Kidney (tissue), 14 donors: ENCODE measurements around the gene LRRC28. TPM values are rescaled to one million over a fixed set of nuclear protein-coding genes. Genes with fewer than 3 reads are reported as not detected.

Experiments
- DNase-seq, 5 donors: peaks; one replicate each; pipeline ENCODE4 v3.0.0-alpha.2; 2013 to 2020
- FAIRE-seq: peaks from 2 replicates; lab custom pipeline; 2012; peaks lifted over from hg19 to GRCh38; lab: Jason Lieb, UNC
- H3K27ac ChIP-seq, 2 donors: one replicate each; pipeline ENCODE4 v1.7.0; 2013; ENCODE audit warnings: low read depth in 2 of 2, low read length in 2 of 2, inconsistent platforms in 1 of 2
- H3K27me3 ChIP-seq: one replicate; pipeline ENCODE4 v1.7.1; 2013; ENCODE audit warnings: low read length, inconsistent platforms; ENCODE audit not compliant: control insufficient read depth, insufficient read depth
- H3K36me3 ChIP-seq, 3 donors: one replicate each; pipeline versions ENCODE4 v1.7.0 to v1.7.1; 2013; ENCODE audit warnings: low read length in 3 of 3, control low read depth in 1 of 3, inconsistent platforms in 1 of 3; ENCODE audit not compliant: insufficient read depth in 3 of 3, control insufficient read depth in 2 of 3
- H3K4me1 ChIP-seq, 3 donors: one replicate each; pipeline versions ENCODE4 v1.7.0 to v1.7.1; 2013; ENCODE audit warnings: low read length in 3 of 3, inconsistent platforms in 1 of 3, low read depth in 1 of 3; ENCODE audit not compliant: control insufficient read depth in 2 of 3, insufficient read depth in 2 of 3
- H3K4me3 ChIP-seq, 3 donors: one replicate each; pipeline versions ENCODE4 v1.7.0 to v1.8.1; 2013; ENCODE audit warnings: low read length in 3 of 3, control low read depth in 1 of 3, inconsistent platforms in 1 of 3
- H3K9ac ChIP-seq, 3 donors: one replicate each; pipeline versions ENCODE4 v1.7.0 to v1.7.1; 2013; ENCODE audit warnings: low read length in 3 of 3, control low read depth in 1 of 3, inconsistent platforms in 1 of 3
- H3K9me3 ChIP-seq, 3 donors: one replicate each; pipeline versions ENCODE4 v1.7.0 to v1.7.1; 2013; ENCODE audit warnings: low read length in 3 of 3, control low read depth in 1 of 3, inconsistent platforms in 1 of 3; ENCODE audit not compliant: control insufficient read depth in 2 of 3, insufficient read depth in 1 of 3
- intact Hi-C: fragments of 100-400 bp; cut with DNase I; formaldehyde crosslinking; loops from one replicate; pipeline ENCODE4 v1.11.1; 2022
- polyA plus RNA-seq: library from polyadenylated mRNA; stranded (reverse); fragments of 350-450 nt; fragmentation: Illumina TruSeq; extraction: RNeasy Lipid Tissue Mini Kit (QIAGEN cat#74804); gene quantifications from one replicate; pipeline ENCODE4 v1.2.3, GENCODE V29; 2014; ENCODE audit warnings: low read depth, low replicate concordance; ENCODE audit not compliant: insufficient read depth
- total RNA-seq: library from RNA; stranded (reverse); fragmentation: NEBNext Ultra II Directional; extraction: Animal tissue kit (Norgen Biotek cat#: 25700); gene quantifications from one replicate; pipeline ENCODE4 v1.2.1, GENCODE V29; 2021
- TF ChIP-seq, protein P1 (sequence below): IDR thresholded peaks from 3 replicates; pipeline ENCODE4 v1.5.1; 2012; ENCODE audit warnings: mild to moderate bottlenecking, moderate library complexity, borderline replicate concordance; ENCODE audit not compliant: insufficient read depth; ENCODE audit errors: extremely low read depth
- donor health status: control.
- donor health status: control.
- donor health status: control.
- donor health status: control.
- donor health status: control.
- donor health status: DM: yes; HTN: yes; CAD: no.
- donor health status: Normal renal cell carcinoma (clear cell type).

LRRC28 gene
- total and polyA plus RNA-seq, 2 donors from 2014 or later = 25.5 to 34.7 TPM

DNA sequence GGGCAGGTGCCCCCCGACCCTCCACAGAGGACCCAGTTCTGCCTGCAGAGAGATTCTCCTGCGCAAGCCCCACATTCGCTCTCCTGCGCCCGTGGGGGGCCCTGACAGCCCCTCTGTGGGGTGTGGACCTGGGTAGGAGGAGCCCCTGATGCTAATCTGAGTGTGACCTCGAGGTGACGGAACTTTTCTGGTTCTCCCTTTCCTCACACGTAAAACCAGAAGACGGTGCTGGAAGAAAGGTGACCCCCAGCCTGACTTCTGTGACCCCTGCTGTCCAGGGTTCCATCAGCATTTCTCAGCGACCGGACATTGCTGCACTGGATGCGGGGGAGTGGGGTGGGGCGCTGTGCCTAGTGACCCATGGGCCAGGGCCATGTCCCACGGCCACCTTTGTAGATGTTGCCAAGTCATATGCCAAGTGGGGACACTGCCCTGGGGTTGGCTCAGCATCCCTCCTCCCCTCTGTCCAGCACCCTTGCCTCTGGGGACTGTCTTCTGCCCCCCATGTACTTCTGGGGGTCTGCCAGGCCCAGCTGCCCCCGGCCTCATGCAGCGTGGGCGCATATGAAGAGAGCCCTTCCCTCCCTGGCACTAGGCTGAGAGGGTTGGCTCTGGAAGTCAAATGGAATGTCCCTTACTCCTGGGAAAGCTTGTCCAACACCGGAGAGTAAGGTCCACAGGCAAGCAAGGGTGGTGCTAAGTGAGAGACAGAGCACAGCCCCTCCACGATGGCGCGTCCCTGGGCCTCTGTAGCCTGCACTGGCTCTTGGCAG, 185.4 kb downstream of the LRRC28 start:
- H3K27me3 ChIP-seq = no peaks in the 10 kb centered on the region
- H3K4me3 ChIP-seq = no peak overlapping the region
- no peak overlapping the region for H3K9ac ChIP-seq
- intact Hi-C loops = no loop called here
- FAIRE-seq (no peak), DNase-seq (peak in 2 of 5 donors; percentile 58 to 69)
- no peaks in the 10 kb centered on the region for H3K9me3 ChIP-seq
- peaks cover 0 to 47% (median 31%) of the 10 kb centered on the region in 3 donors for H3K4me1 ChIP-seq
- no peaks in the 10 kb centered on the region for H3K36me3 ChIP-seq
- TF ChIP-seq, protein P1, sequence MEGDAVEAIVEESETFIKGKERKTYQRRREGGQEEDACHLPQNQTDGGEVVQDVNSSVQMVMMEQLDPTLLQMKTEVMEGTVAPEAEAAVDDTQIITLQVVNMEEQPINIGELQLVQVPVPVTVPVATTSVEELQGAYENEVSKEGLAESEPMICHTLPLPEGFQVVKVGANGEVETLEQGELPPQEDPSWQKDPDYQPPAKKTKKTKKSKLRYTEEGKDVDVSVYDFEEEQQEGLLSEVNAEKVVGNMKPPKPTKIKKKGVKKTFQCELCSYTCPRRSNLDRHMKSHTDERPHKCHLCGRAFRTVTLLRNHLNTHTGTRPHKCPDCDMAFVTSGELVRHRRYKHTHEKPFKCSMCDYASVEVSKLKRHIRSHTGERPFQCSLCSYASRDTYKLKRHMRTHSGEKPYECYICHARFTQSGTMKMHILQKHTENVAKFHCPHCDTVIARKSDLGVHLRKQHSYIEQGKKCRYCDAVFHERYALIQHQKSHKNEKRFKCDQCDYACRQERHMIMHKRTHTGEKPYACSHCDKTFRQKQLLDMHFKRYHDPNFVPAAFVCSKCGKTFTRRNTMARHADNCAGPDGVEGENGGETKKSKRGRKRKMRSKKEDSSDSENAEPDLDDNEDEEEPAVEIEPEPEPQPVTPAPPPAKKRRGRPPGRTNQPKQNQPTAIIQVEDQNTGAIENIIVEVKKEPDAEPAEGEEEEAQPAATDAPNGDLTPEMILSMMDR = no peak
- peak overlapping the region in 1 of 2 donors; percentile 23 for H3K27ac ChIP-seq

DNA sequence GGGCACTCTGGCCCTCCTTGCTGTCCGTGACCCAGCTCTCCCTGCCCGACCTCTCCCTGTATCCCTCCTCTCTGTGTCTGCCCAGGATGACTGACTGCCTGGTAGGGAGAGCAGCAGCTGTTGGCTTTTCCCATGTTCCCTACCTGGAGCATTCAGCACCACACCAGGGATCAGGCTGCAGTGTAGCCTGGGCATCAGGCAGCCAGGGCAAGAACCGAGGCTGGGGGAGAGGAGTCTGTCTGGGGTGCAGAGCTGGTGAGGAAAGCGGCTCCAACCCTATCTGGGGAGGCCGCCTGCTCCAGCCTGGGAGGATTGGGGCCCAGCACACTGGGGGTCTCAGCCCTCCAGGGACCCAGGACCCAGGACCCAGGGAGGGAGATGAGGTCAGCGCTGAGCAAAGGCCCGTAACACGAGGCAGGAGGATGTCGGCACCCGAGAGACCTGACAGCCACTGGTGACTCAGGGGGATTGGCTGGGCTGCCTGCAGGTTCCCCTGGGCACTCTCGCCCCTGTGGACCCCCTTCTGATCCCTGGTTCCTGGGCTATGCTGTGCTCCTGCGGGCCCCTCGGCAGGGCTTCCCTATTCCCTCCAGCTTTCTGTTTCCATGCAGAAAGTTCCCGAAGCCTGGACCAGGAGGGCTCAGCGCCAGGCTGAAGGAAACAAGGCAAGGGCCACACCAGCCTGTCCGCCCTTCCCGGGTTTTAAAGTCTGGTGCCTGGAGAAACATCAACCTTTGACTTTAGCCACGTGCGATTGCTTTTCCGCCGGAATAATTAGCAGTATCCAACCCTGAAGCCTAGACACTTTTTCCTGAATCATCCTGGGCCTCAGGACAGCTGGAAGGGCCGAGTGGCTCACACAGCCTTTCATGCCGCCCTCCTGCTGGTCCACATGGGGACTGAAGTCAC, 186.3 kb downstream of the LRRC28 start:
- Histone ChIP-seq H3K27me3 (no peaks in the 10 kb centered on the region), H3K36me3 (no peaks in the 10 kb centered on the region), H3K27ac (peak overlapping the region; percentile 66 to 68), H3K9ac (peak overlapping the region in 1 of 3 donors; percentile 37), H3K9me3 (no peaks in the 10 kb centered on the region), H3K4me1 (peaks cover 0 to 51% (median 35%) of the 10 kb centered on the region in 3 donors), H3K4me3 (no peak overlapping the region)
- TF ChIP-seq, protein P1 = no peak
- intact Hi-C loops = no loop called here
- no peak for FAIRE-seq
- peak in 2 of 5 donors; percentile 11 to 46 for DNase-seq

DNA sequence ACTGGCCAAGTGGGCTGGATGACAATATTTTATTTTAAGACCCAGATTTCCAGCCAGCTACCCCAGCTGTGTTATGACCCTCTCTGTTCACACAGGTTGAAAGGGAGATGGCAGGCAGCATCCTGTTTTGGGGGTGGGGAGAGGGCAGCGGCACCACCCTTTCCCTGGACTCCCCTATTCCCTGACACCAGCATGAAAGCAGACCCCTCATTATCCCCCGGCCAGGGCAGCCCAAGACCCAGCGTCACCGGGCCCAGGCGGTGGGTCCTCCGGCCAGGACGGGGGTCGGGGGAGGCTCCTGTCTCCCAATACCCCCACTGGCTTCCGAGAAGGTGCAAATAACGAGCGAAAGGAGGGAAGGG, 186.9 kb downstream of the LRRC28 start:
- H3K27ac ChIP-seq = peak overlapping the region; percentile 66 to 68

More for the DNA sequence above, 186.9 kb downstream of the LRRC28 start:
- H3K9me3 ChIP-seq = no peaks in the 10 kb centered on the region
- H3K9ac ChIP-seq = no peak overlapping the region
- FAIRE-seq = no peak
- TF ChIP-seq, protein P1 = no peak
- H3K4me1 ChIP-seq = peaks cover 3 to 55% (median 41%) of the 10 kb centered on the region in 3 donors
- peak in 3 of 5 donors; percentile 8 to 59 (median 52) for DNase-seq
- no peaks in the 10 kb centered on the region for H3K36me3 ChIP-seq
- H3K4me3 ChIP-seq = no peak overlapping the region
- H3K27me3 ChIP-seq = no peaks in the 10 kb centered on the region
- intact Hi-C loops = no loop called here
